IMR-90 (cell line): ENCODE results near the gene IQCK. TPM values are rescaled to one million over a fixed set of nuclear protein-coding genes. Genes with fewer than 3 reads are reported as not detected.
A peak's percentile ranks its signal among the peaks of the same experiment; 100 is the strongest.

ENCODE experiments used
- ATAC-seq: fragments of 200-7000 bp; cut with Tn5 transposase; 2 replicates; pipeline ENCODE4 v1.9.1; 2020; ENCODE audit warnings: low read depth, mild to moderate bottlenecking, moderate library complexity
- BruUV-seq: library from RNA; stranded (reverse); fragments of 400-500 nt; replicated peaks from 2 replicates; lab custom pipeline; 2021; lab: Mats Ljungman, UMichigan
- CTCF ChIA-PET: fragments of 300-600 bp; formaldehyde crosslinking; extraction: SDS; loops from one replicate; lab custom pipeline; 2021; ENCODE audit warnings: antibody characterized with exemption; lab: Yijun Ruan, JAX
- POLR2A ChIA-PET: fragments of 300-600 bp; sonication (Branson Sonifier 250); formaldehyde crosslinking; loops from one replicate; lab custom pipeline; 2022; ENCODE audit warnings: antibody characterized with exemption; ENCODE audit not compliant: unreplicated experiment; lab: Charles Lee
- DNase-seq: peaks from one replicate; pipeline ENCODE4 v3.0.0; 2013
- H2AFZ ChIP-seq: replicated peaks from 2 replicates; pipeline ENCODE3; 2013; ENCODE audit warnings: low read length, mild to moderate bottlenecking; ENCODE audit not compliant: poor library complexity
- H2AK5ac ChIP-seq: 2 replicates; pipeline ENCODE4 v1.6.1; 2013; ENCODE audit warnings: low read depth, low read length, inconsistent platforms
- H2AK9ac ChIP-seq: replicated peaks from 2 replicates; pipeline ENCODE3; 2013; ENCODE audit warnings: mild to moderate bottlenecking, low read depth, low read length, moderate library complexity; ENCODE audit not compliant: poor library complexity
- H2BK120ac ChIP-seq: 2 replicates; pipeline ENCODE4 v1.6.1; 2013; ENCODE audit warnings: low read depth, low read length, inconsistent platforms
- H2BK15ac ChIP-seq: 3 replicates; pipeline ENCODE4 v1.6.1; 2013; ENCODE audit warnings: low read depth, low read length, inconsistent platforms
- H2BK20ac ChIP-seq: 2 replicates; pipeline ENCODE4 v1.6.1; 2013; ENCODE audit warnings: low read depth, mild to moderate bottlenecking, inconsistent platforms, low read length, moderate library complexity
- H2BK5ac ChIP-seq: 2 replicates; pipeline ENCODE4 v1.6.1; 2013; ENCODE audit warnings: mild to moderate bottlenecking, low read depth, low read length, inconsistent platforms; ENCODE audit not compliant: poor library complexity, severe bottlenecking
- H3K14ac ChIP-seq: replicated peaks from 2 replicates; pipeline ENCODE4 v1.6.1; 2013; ENCODE audit warnings: low read depth, low read length, inconsistent platforms
- H3K18ac ChIP-seq: 2 replicates; pipeline ENCODE4 v1.6.1; 2013; ENCODE audit warnings: low read depth, low read length, control low read depth
- H3K23ac ChIP-seq: 2 replicates; pipeline ENCODE4 v1.6.1; 2013; ENCODE audit warnings: low read depth, low read length, inconsistent platforms
- H3K27ac ChIP-seq: 2 replicates; pipeline ENCODE4 v1.5.1; 2013; ENCODE audit warnings: mild to moderate bottlenecking, control low read depth, low read length; ENCODE audit not compliant: insufficient read depth
- H3K27me3 ChIP-seq: 2 replicates; pipeline ENCODE4 v1.6.1; 2013; ENCODE audit warnings: low read length; ENCODE audit not compliant: control insufficient read depth, insufficient read depth
- H3K36me3 ChIP-seq: 2 replicates; pipeline ENCODE4 v1.6.1; 2013; ENCODE audit warnings: low read length, mixed read lengths; ENCODE audit not compliant: control insufficient read depth, insufficient read depth
- H3K4ac ChIP-seq: 2 replicates; pipeline ENCODE4 v1.6.1; 2013; ENCODE audit warnings: low read depth, low read length, inconsistent platforms
- H3K4me1 ChIP-seq: 2 replicates; pipeline ENCODE4 v1.6.1; 2013; ENCODE audit warnings: low read length, mixed read lengths; ENCODE audit not compliant: control insufficient read depth, insufficient read depth
- H3K4me2 ChIP-seq: 2 replicates; pipeline ENCODE4 v1.6.1; 2013; ENCODE audit warnings: low read depth, mild to moderate bottlenecking, control low read depth, low read length, moderate library complexity
- H3K4me3 ChIP-seq: 2 replicates; pipeline ENCODE4 v1.5.1; 2013; ENCODE audit warnings: low read depth, mild to moderate bottlenecking, control low read depth, low read length, moderate library complexity; ENCODE audit not compliant: insufficient read depth
- H3K56ac ChIP-seq: 2 replicates; pipeline ENCODE4 v1.6.1; 2013; ENCODE audit warnings: low read length, inconsistent platforms; ENCODE audit not compliant: insufficient read depth; ENCODE audit errors: extremely low read depth
- H3K79me1 ChIP-seq, 2 experiments: 2 replicates each; pipeline ENCODE4 v1.6.1; 2013; ENCODE audit warnings: low read length in 2 of 2, inconsistent platforms in 1 of 2, low read depth in 1 of 2
- H3K9ac ChIP-seq: 2 replicates; pipeline ENCODE4 v1.6.1; 2013; ENCODE audit warnings: low read depth, low read length, control low read depth
- H3K9me1 ChIP-seq: 2 replicates; pipeline ENCODE4 v1.6.1; 2013; ENCODE audit warnings: low read length, inconsistent platforms; ENCODE audit not compliant: insufficient read depth
- H3K9me3 ChIP-seq: 2 replicates; pipeline ENCODE4 v1.6.1; 2013; ENCODE audit warnings: low read length; ENCODE audit not compliant: control insufficient read depth, insufficient read depth
- H4K20me1 ChIP-seq: 2 replicates; pipeline ENCODE4 v1.6.1; 2013; ENCODE audit warnings: low read length, inconsistent platforms; ENCODE audit not compliant: insufficient read depth
- H4K5ac ChIP-seq: 2 replicates; pipeline ENCODE4 v1.6.1; 2013; ENCODE audit warnings: mild to moderate bottlenecking, low read depth, low read length, control low read depth
- H4K8ac ChIP-seq, 2 experiments: 2 replicates each; pipeline ENCODE4 v1.6.1; 2013; ENCODE audit warnings: low read depth in 2 of 2, low read length in 2 of 2, control low read depth in 1 of 2, inconsistent platforms in 1 of 2
- H4K91ac ChIP-seq: 2 replicates; pipeline ENCODE4 v1.6.1; 2013; ENCODE audit warnings: low read depth, low read length, inconsistent platforms; ENCODE audit not compliant: insufficient read depth
- BHLHE40 ChIP-seq: fragments of 150-350 bp; IDR thresholded peaks from 2 replicates; pipeline ENCODE4 v1.6.1; 2016; ENCODE audit warnings: mild to moderate bottlenecking, low read depth, low read length
- CEBPB ChIP-seq: IDR thresholded peaks from 2 replicates; pipeline ENCODE4 v1.6.1; 2012; ENCODE audit warnings: low read depth, low read length, improper control_type of control experiment
- POLR2A ChIP-seq: IDR thresholded peaks from 2 replicates; pipeline ENCODE4 v1.6.1; 2012; ENCODE audit warnings: mild to moderate bottlenecking, low read depth, low read length
- RFX5 ChIP-seq: IDR thresholded peaks from 2 replicates; pipeline ENCODE4 v1.8.0; 2012; ENCODE audit warnings: low read depth, mild to moderate bottlenecking, low read length, moderate library complexity
- SMC3 ChIP-seq: fragments of 150-350 bp; IDR thresholded peaks from 2 replicates; pipeline ENCODE4 v1.6.1; 2016; ENCODE audit warnings: low read depth, mild to moderate bottlenecking, antibody characterized with exemption, low read length, moderate library complexity
- WGBS, 2 experiments: methylation state at CpG; one replicate each; pipeline versions ENCODE4 v1.1.5 to v1.1.7; 2013; ENCODE audit warnings: missing lambda C conversion rate in 2 of 2; ENCODE audit not compliant: insufficient read length in 1 of 2; ENCODE audit errors: extremely low coverage in 2 of 2; 5-methylcytosine and 5-hydroxymethylcytosine counted together
- dilution Hi-C: fragments of 300-500 bp; cut with HindIII; formaldehyde crosslinking; loops from one replicate; pipeline ENCODE4 v1.14.3; 2018; ENCODE audit warnings: low sequenced_read_pairs; ENCODE audit not compliant: unreplicated experiment
- in situ Hi-C: fragments of 300-500 bp; cut with MboI; formaldehyde crosslinking; loops from 3 replicates; pipeline ENCODE4 v1.14.3; 2019; ENCODE audit warnings: low sequenced_read_pairs, inconsistent platforms, mixed read lengths
- intact Hi-C: fragments of 100-400 bp; cut with micrococcal nuclease; formaldehyde crosslinking; loops from 2 replicates; pipeline ENCODE4 v1.10.0; 2022
- polyA plus RNA-seq, 3 experiments: library from polyadenylated mRNA; depleted of rRNA; stranded (reverse); fragments of >200 nt; gene quantifications; 2 replicates each; pipeline ENCODE4 v1.2.3, GENCODE V29; 2012; ENCODE audit warnings: low replicate concordance in 1 of 3
- total RNA-seq: library from RNA; depleted of rRNA; stranded (reverse); fragments of >200 nt; gene quantifications from 2 replicates; pipeline ENCODE4 v1.2.3, GENCODE V29; 2012

Gene IQCK
- total and polyA plus RNA-seq, 2 of the 4 experiments (the other 2 are of a cell fraction) = 4.1 to 5.4 TPM

DNA sequence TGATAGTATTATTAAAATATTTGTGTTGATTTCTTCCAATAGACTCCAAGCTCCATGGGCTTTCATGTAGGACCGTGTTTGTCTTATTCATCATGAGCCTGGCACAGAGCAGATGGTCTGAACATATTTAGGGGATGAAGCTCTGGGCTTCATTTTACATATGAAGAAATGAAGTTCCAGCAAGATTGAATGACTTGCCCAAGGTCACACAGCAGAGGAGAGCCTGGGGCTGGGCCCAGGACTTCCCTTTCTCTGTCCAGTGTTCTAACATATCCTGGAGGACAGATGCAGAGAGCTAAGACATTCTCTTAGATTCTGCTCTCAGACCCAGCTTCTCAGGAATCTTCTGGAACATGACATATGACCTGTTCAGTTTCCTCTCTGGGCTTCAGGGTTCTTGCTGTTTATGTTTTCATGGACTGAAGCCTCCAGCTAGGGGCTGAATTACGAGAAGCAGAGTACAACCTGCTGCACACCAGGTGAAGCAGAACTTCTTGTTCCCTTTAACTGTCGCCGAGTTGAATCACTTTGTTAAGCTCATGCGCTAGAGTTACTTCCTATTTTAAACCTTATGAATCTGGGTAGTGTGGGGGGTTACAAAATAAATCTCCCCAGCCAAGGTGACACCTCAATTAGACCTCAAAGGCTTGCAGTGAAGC, 113.0 kb downstream of the IQCK start:
- no peak overlapping the region for H3K23ac ChIP-seq
- DNase-seq (no peak), ATAC-seq (peak; percentile 12; the same call in 1 of the 2 replicates)
- TF ChIP-seq POLR2A (no peak), BHLHE40 (no peak), CEBPB (no peak), RFX5 (no peak), SMC3 (no peak)
- H3K4me3 ChIP-seq = no peak overlapping the region
- peak overlapping the region; percentile 32; the same call in 1 of the 2 replicates for H3K4ac ChIP-seq
- H4K5ac ChIP-seq = no peak overlapping the region
- no peak overlapping the region for H2AK9ac ChIP-seq
- H2BK20ac ChIP-seq = peak overlapping the region; percentile 53
- dilution Hi-C loops (no loop called here), in situ Hi-C loops (no loop called here), intact Hi-C loops (no loop called here)
- H3K4me1 ChIP-seq = peaks cover 3% of the 10 kb centered on the region
- no peak overlapping the region for H2AFZ ChIP-seq
- H4K91ac ChIP-seq = peak overlapping the region; percentile 57; the same call in 1 of the 2 replicates
- H3K27ac ChIP-seq = no peak overlapping the region
- H3K9ac ChIP-seq = no peak overlapping the region
- H3K9me1 ChIP-seq = peaks cover 5% of the 10 kb centered on the region; the same call in 1 of the 2 replicates
- H4K20me1 ChIP-seq = no peaks in the 10 kb centered on the region
- BruUV-seq = no TSS peak
- no peaks in the 10 kb centered on the region for H3K79me1 ChIP-seq
- peak overlapping the region; percentile 4; the same call in 1 of the 2 replicates for H3K18ac ChIP-seq
- H3K36me3 ChIP-seq = no peaks in the 10 kb centered on the region
- peak overlapping the region; percentile 58 for H2BK120ac ChIP-seq
- H3K56ac ChIP-seq = no peak overlapping the region
- no CpG with 5 or more reads among the region's 5 CpGs for WGBS, 2 experiments
- peak overlapping the region; percentile 49; the same call in 1 of the 2 replicates for H3K14ac ChIP-seq
- no peaks in the 10 kb centered on the region for H3K9me3 ChIP-seq
- POLR2A ChIA-PET = no interaction called here
- H2BK5ac ChIP-seq = no peak overlapping the region
- CTCF ChIA-PET = interaction anchor here (0.6 to 1.2 kb wide), 2 partner anchors 18 to 1491 kb away, joined by 3 to 4 read pairs; no protein-coding TSS in a partner anchor
- H4K8ac ChIP-seq = 0 out of 4 replicates have a peak overlapping the region, but pooled peaks of 1 of the 2 experiments have one; percentile 11
- no peak overlapping the region for H3K4me2 ChIP-seq
- H2BK15ac ChIP-seq = peak overlapping the region; percentile 86; the same call in 1 of the 3 replicates
- no peaks in the 10 kb centered on the region for H3K27me3 ChIP-seq
- peak overlapping the region; percentile 69; the same call in 1 of the 2 replicates for H2AK5ac ChIP-seq
